ENCODE results near the gene MYO1B. TPM values are rescaled to one million over a fixed set of nuclear protein-coding genes. Genes with fewer than 3 reads are reported as not detected.

MYO1B gene
- total and polyA plus RNA-seq, 2 of the 8 experiments (the other 6 are each of a cell fraction or from before 2014, with no cell fraction given) = 15.5 to 61.2 TPM

- TF ChIP-seq CHD7 (IDR thresholded peaks at IDR 0.05; ENCODE audit: insufficient replicate concordance, low read length) (no peak), POLR2A (IDR thresholded peaks at IDR 0.05; ENCODE audit: control extremely low read depth in 1 of 2, low read depth in 2 of 2, low read length in 2 of 2) (no peak), SUZ12 (IDR thresholded peaks at IDR 0.05; ENCODE audit: low read length) (no peak), GABPA (IDR thresholded peaks at IDR 0.05; ENCODE audit: borderline replicate concordance, insufficient read depth, low read length) (no peak), CHD1 (IDR thresholded peaks at IDR 0.05; ENCODE audit: low read depth, low read length) (no peak), PHF8 (conservative IDR thresholded peaks at IDR 0.05; ENCODE audit: low read depth, low read length) (no peak), CBX8 (IDR thresholded peaks at IDR 0.05; ENCODE audit: borderline replicate concordance, low read depth, low read length) (no peak), ASH2L (IDR thresholded peaks at IDR 0.05; ENCODE audit: low read length) (no peak), BCL11A (IDR thresholded peaks at IDR 0.05; ENCODE audit: low read depth in 2 of 2, low read length in 2 of 2) (no peak), SP1 (IDR thresholded peaks at IDR 0.05; ENCODE audit: low read depth, low read length) (no peak), EGR1 (IDR thresholded peaks at IDR 0.05; ENCODE audit: borderline replicate concordance, low read depth, low read length) (no peak), RBBP5 (IDR thresholded peaks at IDR 0.05; ENCODE audit: borderline replicate concordance, low read depth, low read length) (no peak), TBP (IDR thresholded peaks at IDR 0.05; ENCODE audit: low read depth, low read length) (no peak)
Measured at GRCh38 chr2:191384829-191385228, 139.6 kb downstream of the MYO1B start (continued).

Data from H1 (cell line).